Anterior cingulate cortex (tissue), 58 donors: ENCODE measurements around the gene SPO11.

ENCODE experiments used
- DNase-seq, 58 donors: peaks; one replicate each; lab custom pipeline; 2025; lab: John Stamatoyannopoulos, UW

SPO11 gene

DNA sequence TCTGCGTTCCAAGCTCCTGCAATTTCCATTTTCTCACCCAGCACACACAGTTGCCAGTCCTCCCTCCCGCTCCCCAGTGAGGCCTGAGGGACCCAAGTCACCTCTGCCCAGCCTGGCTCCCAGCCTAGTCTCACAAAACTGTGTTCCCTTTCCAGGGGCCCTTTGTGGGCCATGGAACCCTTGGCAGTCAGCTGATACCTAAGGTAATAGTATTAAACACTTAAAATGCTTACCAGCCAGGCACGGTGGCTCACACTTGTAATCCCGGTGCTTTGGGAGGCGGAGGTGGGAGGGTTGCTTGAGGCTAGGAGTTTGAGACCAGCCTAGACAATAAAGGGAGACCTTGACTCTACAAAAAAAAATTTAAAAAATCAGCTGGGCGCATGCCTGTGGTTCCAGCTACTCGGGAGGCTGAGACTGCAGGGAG, 58.4 kb downstream of the SPO11 start:
- peak in 5 of 58 donors; percentile 10 to 65 (median 30) for DNase-seq

DNA sequence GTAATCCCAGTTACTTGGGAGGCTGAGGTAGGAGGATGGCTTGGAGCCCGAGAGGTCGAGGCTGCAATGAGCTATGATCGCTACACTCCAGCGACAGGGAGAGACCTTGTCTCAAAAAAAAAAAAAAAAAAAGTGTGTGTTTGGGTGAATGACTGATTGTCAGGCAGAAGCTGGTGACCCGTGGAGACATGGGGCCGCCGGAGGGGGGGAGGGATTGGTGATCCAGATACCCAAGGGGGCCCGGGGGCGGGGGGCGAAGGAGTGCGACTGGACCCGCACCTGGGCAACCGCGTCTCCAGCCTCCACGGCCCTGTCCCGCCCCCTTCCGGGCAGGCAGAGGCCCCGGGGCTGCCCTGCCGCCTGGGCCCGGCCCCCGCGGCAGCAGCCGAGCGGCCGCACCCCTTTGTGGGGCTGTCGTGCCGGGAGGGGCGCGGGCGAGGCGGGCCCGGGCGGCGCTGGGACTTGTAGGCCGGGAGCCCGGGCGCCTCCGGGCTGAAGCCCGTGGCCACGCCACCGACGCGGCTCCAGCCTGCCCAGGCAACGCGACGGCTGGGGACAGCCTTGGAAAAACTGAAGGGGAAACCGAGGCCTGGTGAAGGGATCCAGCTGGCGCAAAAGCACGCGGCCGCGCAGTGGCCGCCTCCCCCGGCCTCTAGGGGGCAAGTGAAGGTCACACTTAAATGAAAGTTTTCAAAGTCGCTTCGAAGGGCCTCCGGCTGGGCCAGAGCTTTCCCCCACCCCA, 59.5 kb downstream of the SPO11 start:
- DNase-seq: peak in 40 of 58 donors; percentile 16 to 72 (median 48)

DNA sequence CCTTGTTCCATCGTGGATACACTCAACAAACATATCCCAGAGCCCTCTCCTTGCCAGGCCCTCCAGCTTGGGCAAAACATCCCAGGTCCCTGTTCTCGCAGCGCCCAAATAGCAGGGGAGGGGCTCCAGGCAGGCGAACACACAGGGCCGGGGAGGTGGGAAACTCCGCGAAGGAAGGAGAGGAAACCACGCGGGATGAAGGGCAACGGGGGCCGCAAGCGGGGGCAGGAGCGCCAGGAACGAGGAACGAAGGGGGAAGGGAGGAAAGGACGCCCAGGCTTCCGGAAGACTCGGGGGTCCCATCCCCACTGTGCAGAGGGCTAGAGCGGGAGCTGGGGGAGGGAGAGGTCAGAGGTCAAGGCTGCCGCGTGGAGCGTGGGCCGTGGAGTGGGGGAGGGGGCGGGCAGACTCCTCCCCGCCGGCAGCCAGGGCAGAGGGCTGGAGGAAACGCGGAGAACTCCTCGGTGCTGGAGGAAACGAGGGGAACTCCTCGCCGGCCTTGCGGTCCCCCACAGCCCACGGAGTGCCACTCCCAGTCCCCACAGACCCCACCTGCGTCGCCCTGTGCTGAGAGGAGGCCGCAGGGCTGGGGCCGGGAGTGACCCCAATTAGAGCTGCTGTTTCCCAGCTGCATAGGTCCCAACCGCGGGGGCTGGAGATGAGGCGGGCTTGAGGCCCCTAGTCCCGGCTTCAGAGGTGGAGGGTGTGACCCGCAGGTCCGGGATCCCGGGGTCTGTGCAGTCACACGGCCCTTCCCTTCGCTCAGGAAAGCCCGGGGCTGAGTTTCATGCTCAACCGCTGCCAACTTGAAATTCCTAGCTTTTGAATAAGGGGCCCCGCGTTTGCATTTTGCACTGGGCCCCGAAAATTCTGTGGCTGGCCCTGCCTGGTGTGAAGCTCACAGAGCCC, 60.3 kb downstream of the SPO11 start:
- DNase-seq: no peak

DNA sequence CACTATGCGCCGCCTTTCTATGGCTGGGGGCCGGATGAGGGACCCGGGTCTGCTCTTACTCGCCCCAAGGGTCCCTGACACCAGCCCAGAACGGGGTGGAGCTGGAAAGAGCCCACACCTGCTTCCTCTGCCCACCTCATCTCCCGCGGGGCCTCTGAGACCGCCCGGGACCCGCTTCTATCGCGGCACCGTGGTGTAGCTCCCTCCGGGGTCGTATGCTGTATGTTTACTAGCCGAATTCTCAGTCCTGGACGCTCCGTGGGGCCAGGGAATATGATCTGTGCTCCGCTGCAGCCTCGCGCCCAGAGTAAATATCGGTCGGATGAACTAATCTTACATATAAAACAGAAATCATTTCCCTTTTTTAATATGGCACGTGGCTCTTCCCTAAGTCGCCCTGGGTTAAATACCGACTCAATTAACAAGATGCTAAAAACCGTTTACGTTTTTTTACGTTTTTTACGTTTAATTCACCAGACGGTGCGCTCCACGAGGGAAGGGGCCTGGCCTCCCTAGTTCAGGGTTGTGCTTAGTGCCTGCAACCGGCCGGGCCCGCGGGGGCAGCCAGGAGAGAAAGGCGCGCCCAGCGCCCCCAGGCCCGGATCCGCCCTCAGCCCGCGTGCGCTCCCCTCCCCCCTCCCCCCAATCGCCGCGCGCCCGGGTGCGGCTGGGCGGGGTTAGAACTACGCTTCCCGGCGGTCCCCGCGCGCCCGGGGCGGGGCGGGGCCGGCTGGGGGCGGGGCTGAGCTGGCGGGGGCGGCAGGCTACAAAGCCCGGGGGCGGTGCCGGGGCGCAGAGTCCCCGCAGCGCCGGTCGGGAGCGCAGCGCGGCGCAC, 61.2 kb downstream of the SPO11 start, which contains the start of gene RBM38:
TSS of gene RBM38 (plus strand) at position 793 of the 835 bp plus-strand sequence. CDS start 186 bp downstream, outside the sequence.
- DNase-seq: peak in 48 of 58 donors; percentile 22 to 82 (median 64)

DNA sequence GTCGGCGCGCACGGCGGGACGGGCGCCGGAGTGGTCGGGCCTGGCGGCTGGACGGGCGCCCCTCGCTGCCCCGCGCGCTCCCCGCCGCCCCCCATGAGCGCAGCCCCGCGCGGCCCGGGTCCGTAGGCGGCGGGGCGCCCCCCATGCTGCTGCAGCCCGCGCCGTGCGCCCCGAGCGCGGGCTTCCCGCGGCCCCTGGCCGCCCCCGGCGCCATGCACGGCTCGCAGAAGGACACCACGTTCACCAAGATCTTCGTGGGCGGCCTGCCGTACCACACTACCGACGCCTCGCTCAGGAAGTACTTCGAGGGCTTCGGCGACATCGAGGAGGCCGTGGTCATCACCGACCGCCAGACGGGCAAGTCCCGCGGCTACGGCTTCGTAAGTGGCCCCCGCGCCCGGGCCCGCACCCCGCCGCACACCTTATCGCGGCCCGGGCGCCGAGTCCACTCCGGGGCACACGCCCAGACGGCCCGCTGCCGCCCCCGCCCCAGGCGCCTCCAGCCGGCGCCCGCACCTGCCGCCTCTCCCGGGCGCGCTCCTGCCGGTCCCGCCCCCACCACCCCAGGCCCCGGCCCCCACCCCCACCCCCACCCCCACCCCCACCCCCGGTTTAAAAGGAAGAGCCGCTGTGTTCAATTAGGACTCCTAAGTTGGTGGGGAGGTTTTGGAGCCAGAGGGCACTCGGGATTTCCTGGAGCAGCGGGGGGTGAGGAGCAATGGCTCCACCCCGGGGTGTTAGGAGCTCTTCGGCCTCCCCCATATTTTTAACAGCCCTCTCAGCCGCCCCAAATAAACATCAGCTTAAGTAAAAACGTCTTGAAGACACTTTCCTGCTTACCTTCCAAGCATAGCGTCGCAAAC, 62.1 kb downstream of the SPO11 start:
- DNase-seq: peak in 1 of 58 donors; percentile 29

DNA sequence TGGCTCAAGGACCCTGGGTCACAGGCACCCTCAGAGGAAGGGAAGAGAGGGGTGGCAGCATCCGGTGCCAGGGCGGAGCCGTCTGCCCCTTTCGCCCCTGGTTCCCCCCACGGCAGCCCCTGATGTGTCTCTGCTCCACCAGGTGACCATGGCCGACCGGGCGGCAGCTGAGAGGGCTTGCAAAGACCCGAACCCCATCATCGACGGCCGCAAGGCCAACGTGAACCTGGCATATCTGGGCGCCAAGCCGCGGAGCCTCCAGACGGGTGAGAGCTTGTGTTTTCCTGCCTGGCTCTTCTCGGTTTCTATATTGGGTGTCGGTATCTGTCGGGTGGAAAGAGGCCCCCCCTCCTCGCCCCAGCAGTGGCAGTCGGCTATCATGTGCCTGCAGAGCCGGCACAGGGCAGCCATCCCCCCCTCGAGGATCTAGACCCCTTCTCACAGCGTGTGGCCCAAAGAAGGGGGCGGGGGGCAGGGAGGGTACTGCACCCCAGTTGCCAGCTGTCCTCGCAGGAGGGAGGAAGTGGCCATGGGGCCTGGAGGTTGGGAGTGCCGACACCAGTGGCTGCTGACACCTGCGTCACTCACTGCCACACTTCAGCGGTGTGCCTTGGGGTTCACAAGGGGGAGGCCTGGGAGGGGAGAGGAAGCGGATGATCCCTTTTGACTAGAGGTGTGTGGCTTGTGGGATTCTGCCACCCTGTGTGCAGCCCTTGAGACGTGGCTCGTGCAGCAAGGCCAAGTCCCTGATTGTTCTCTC, 63.1 kb downstream of the SPO11 start:
- peak in 17 of 58 donors; percentile 17 to 57 (median 34) for DNase-seq
